Left colon (tissue), 2 donors: ENCODE measurements around the gene ADGRD1. TPM values are rescaled to one million over a fixed set of nuclear protein-coding genes. Genes with fewer than 3 reads are reported as not detected.

Experiments
- ATAC-seq: fragments of 200-7000 bp; cut with Tn5 transposase; one replicate; pipeline ENCODE4 v1.9.1; 2020; ENCODE audit warnings: mild to moderate bottlenecking, moderate library complexity
- DNase-seq, 2 donors: peaks; one replicate each; pipeline ENCODE4 v3.0.0-alpha.2; 2020
- intact Hi-C, 2 donors: fragments of 100-400 bp; cut with DNase I in 1 of 2; cut with micrococcal nuclease in 1 of 2; formaldehyde crosslinking; loops; one replicate each; pipeline versions ENCODE4 v1.11.2 to v1.14.0; 2022; cut with DNase I, micrococcal nuclease
- total RNA-seq, 2 donors: library from RNA; stranded (reverse); fragmentation: NEBNext Ultra II Directional; extraction: Animal tissue kit (Norgen Biotek cat#: 25700); gene quantifications; one replicate each; pipeline ENCODE4 v1.2.1, GENCODE V29; 2021
- donor health status: DM: no; HTN: no; CAD: no.
- donor health status: DM: yes; HTN: yes; CAD: no.

Gene ADGRD1
- total RNA-seq, 2 donors from 2014 or later, result 4.0 to 5.8 TPM

- no peak for ATAC-seq
- DNase-seq, result no peak
- intact Hi-C loops, result no loop called here
Measured at GRCh38 chr12:131010396-131011131, 56.9 kb downstream of the ADGRD1 start.

- intact Hi-C loops, result no loop called here
- DNase-seq, result no peak
- no peak for ATAC-seq
Measured at GRCh38 chr12:131011165-131012079, 57.7 kb downstream of the ADGRD1 start.

- no peak for ATAC-seq
Measured at GRCh38 chr12:131012279-131013069, 58.8 kb downstream of the ADGRD1 start.

GRCh38 chr12:131013118-131013517, 59.4 kb downstream of the ADGRD1 start:
- intact Hi-C loops, result no loop called here
- no peak for ATAC-seq

More at GRCh38 chr12:131012279-131013069, 58.8 kb downstream of the ADGRD1 start:
- intact Hi-C loops, result no loop called here
- DNase-seq, result no peak

GRCh38 chr12:131014343-131014742, 60.6 kb downstream of the ADGRD1 start:
- ATAC-seq (no peak), DNase-seq (no peak)
- intact Hi-C loops, result no loop called here

More at GRCh38 chr12:131013118-131013517, 59.4 kb downstream of the ADGRD1 start:
- DNase-seq, result no peak

GRCh38 chr12:131015581-131016337, 62.1 kb downstream of the ADGRD1 start:
- no peak for DNase-seq
- ATAC-seq, result no peak
- intact Hi-C loops, result no loop called here

- ATAC-seq (no peak), DNase-seq (no peak)
- intact Hi-C loops, result no loop called here
Measured at GRCh38 chr12:131017477-131017991, 63.8 kb downstream of the ADGRD1 start.

- ATAC-seq, result no peak
Measured at GRCh38 chr12:131018019-131018620, 64.4 kb downstream of the ADGRD1 start.

GRCh38 chr12:131018808-131019397, 65.2 kb downstream of the ADGRD1 start:
- ATAC-seq (no peak), DNase-seq (no peak)
- intact Hi-C loops, result no loop called here

More at GRCh38 chr12:131018019-131018620, 64.4 kb downstream of the ADGRD1 start:
- no peak for DNase-seq
- intact Hi-C loops, result no loop called here

GRCh38 chr12:131020326-131021153, 66.8 kb downstream of the ADGRD1 start:
- no peak for DNase-seq
- intact Hi-C loops, result no loop called here
- ATAC-seq, result no peak

GRCh38 chr12:131021154-131021541, 67.4 kb downstream of the ADGRD1 start:
- ATAC-seq (no peak), DNase-seq (no peak)
- intact Hi-C loops, result no loop called here

GRCh38 chr12:131024026-131024425, 70.3 kb downstream of the ADGRD1 start:
- no peak for ATAC-seq
- intact Hi-C loops, result no loop called here
- no peak for DNase-seq

- ATAC-seq (no peak), DNase-seq (no peak)
- intact Hi-C loops, result no loop called here
Measured at GRCh38 chr12:131024721-131025120, 71.0 kb downstream of the ADGRD1 start.

GRCh38 chr12:131025234-131025633, 71.5 kb downstream of the ADGRD1 start:
- intact Hi-C loops, result no loop called here
- no peak for DNase-seq
- no peak for ATAC-seq

- DNase-seq (no peak), ATAC-seq (no peak)
- intact Hi-C loops, result no loop called here
Measured at GRCh38 chr12:131025939-131026702, 72.4 kb downstream of the ADGRD1 start.

GRCh38 chr12:131026754-131027153, 73.0 kb downstream of the ADGRD1 start:
- no peak for ATAC-seq
- no peak for DNase-seq
- intact Hi-C loops, result no loop called here
